ENCODE data around the gene HOMEZ. TPM values are rescaled to one million over a fixed set of nuclear protein-coding genes. Genes with fewer than 3 reads are reported as not detected.

The HOMEZ gene
- total RNA-seq, 1 experiment from 2014 or later, result 7.6 TPM

- in situ Hi-C loops (cut with HindIII; ENCODE audit: low pct_unique_long_range_greater_than_20kb, low sequenced_read_pairs), result no loop called here
Observed at GRCh38 chr14:23299986-23300686, 14.2 kb upstream of the HOMEZ start.

GRCh38 chr14:23299211-23299957 lies 13.5 kb upstream of the HOMEZ start:
- POLR2A ChIA-PET, result no interaction called here
- Histone ChIP-seq H3K36me3 (ENCODE audit: control insufficient read depth, insufficient read depth, low read length) (no peaks in the 10 kb centered on the region), H3K4me3 (ENCODE audit: low read depth in 2 of 2, low read length in 2 of 2) (no peak overlapping the region), H3K9me3 (ENCODE audit: control insufficient read depth, insufficient read depth, low read depth, low read length) (no peaks in the 10 kb centered on the region), H3K4me1 (ENCODE audit: control insufficient read depth, insufficient read depth, low read length) (peaks cover 10% of the 10 kb centered on the region), H3K27me3 (ENCODE audit: control insufficient read depth, insufficient read depth, low read length) (no peaks in the 10 kb centered on the region), H3K27ac (ENCODE audit: low read length) (no peak overlapping the region)
- ATAC-seq (no peak), DNase-seq (ENCODE audit: low read depth, low spot score) (no peak)
- CTCF ChIA-PET, result interaction anchor here (0.6 kb wide), 1 partner anchor 179 kb away, joined by 7 read pairs; no protein-coding TSS in a partner anchor
- in situ Hi-C loops (cut with HindIII; ENCODE audit: low pct_unique_long_range_greater_than_20kb, low sequenced_read_pairs) (no loop called here), intact Hi-C loops (cut with micrococcal nuclease; ENCODE audit: unreplicated experiment) (no loop called here)
- BruUV-seq (replicated peaks), result no TSS peak
- TF ChIP-seq REST (IDR thresholded peaks at IDR 0.05; ENCODE audit: insufficient read depth in 1 of 2, low read depth in 2 of 2, low read length in 1 of 2) (no peak), CTCF (IDR thresholded peaks at IDR 0.05) (peak; percentile 36; the same call in 1 of the 2 replicates)

More at GRCh38 chr14:23299986-23300686, 14.2 kb upstream of the HOMEZ start:
- no peak for TF ChIP-seq SIN3A (IDR thresholded peaks at IDR 0.05; ENCODE audit: borderline replicate concordance, insufficient read depth, low read depth, low read length)
- Histone ChIP-seq H3K4me1 (ENCODE audit: control insufficient read depth, insufficient read depth, low read length) (peaks cover 10% of the 10 kb centered on the region), H3K9me3 (ENCODE audit: control insufficient read depth, insufficient read depth, low read depth, low read length) (no peaks in the 10 kb centered on the region), H3K36me3 (ENCODE audit: control insufficient read depth, insufficient read depth, low read length) (no peaks in the 10 kb centered on the region), H3K27ac (ENCODE audit: low read length) (peak overlapping the region; percentile 93), H3K4me3 (ENCODE audit: low read depth in 2 of 2, low read length in 2 of 2) (peak overlapping the region; percentile 67 to 90), H3K27me3 (ENCODE audit: control insufficient read depth, insufficient read depth, low read length) (no peaks in the 10 kb centered on the region)
- ATAC-seq (no peak), DNase-seq (ENCODE audit: low read depth, low spot score) (no peak)
- ChIA-PET CTCF (interaction anchor here (0.6 to 1.1 kb wide), 2 partner anchors 180 kb away, joined by 4 to 7 read pairs; no protein-coding TSS in a partner anchor), POLR2A (no interaction called here)
- intact Hi-C loops (cut with micrococcal nuclease; ENCODE audit: unreplicated experiment), result no loop called here
- no TSS peak for BruUV-seq (replicated peaks)

GRCh38 chr14:23297611-23298277 lies 11.8 kb upstream of the HOMEZ start:
- peaks cover 7% of the 10 kb centered on the region for H3K4me1 ChIP-seq (ENCODE audit: control insufficient read depth, insufficient read depth, low read length)
- DNase-seq (ENCODE audit: low read depth, low spot score) (no peak), ATAC-seq (no peak)
- intact Hi-C loops (cut with micrococcal nuclease; ENCODE audit: unreplicated experiment) (no loop called here), in situ Hi-C loops (cut with HindIII; ENCODE audit: low pct_unique_long_range_greater_than_20kb, low sequenced_read_pairs) (no loop called here)
- no peaks in the 10 kb centered on the region for H3K36me3 ChIP-seq (ENCODE audit: control insufficient read depth, insufficient read depth, low read length)
- ChIA-PET CTCF (no interaction called here), POLR2A (no interaction called here)
- BruUV-seq (replicated peaks), result no TSS peak
- no peaks in the 10 kb centered on the region for H3K9me3 ChIP-seq (ENCODE audit: control insufficient read depth, insufficient read depth, low read depth, low read length)
- TF ChIP-seq POLR2AphosphoS5 (IDR thresholded peaks at IDR 0.05; ENCODE audit: low read depth, low read length), result no peak
- no peaks in the 10 kb centered on the region for H3K27me3 ChIP-seq (ENCODE audit: control insufficient read depth, insufficient read depth, low read length)
- no peak overlapping the region for H3K4me3 ChIP-seq (ENCODE audit: low read depth in 2 of 2, low read length in 2 of 2)
- H3K27ac ChIP-seq (ENCODE audit: low read length), result no peak overlapping the region
